Stimulated activated CD8-positive, alpha-beta memory T cell treated with anti-CD3 and anti-CD28 coated beads, Interleukin-7, amount 100 ng/mL, for 48 hours (primary cell): Measurements from ENCODE around the gene RAB3B.
"Not testable (repeated sequence)": the region's sequence is repeated elsewhere in the genome, so short reads cannot be mapped to it uniquely, and the experiment has no call there.

ENCODE experiments used
- DNase-seq, 2 donors: peaks; one replicate each; pipeline ENCODE4 v3.0.0-alpha.2; 2020; ENCODE audit warnings: low read depth in 1 of 2; ENCODE audit errors: extremely low read depth in 1 of 2

The RAB3B gene

DNA sequence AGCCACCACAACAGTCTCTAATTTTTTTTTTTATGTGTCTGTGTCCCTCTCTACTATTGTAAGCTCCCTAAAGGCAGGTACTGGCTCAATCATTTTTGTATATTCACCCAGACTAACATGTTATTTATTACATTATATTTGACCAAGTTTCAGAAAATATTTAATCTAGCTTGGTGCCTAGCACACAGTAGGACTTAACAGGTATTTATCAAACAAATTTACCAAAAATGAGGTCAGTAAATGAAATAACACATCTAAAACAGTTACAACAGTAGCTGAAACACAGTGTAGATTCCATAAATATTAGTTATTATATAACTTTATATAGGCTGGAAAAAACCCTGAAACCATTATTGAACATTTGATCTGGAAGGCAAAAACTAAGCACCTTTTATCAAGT, 114.7 kb downstream of the RAB3B start:
- no peak for DNase-seq

DNA sequence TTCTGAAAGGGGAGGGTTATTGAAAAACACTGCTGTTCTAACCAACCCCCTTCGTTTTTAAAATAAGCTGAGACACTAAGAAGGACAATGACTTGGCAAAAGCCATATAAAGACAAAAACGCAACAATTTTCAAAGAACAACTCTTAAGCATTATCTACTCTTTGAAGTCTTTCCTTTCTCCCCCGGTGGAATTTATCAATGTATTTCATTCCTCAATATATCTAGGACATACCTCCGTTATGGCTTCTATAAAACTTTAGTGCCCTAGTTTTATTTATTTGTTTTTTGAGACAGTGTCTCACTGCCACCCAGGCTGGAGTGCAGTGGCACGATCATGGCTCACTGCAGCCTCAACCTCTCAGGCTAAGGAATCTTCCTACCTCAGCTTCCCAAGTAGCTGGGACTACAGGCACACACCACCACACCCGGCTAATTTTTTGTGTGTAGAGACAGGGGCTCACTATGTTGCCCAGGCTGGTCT, 115.2 kb downstream of the RAB3B start:
- DNase-seq, result no peak

DNA sequence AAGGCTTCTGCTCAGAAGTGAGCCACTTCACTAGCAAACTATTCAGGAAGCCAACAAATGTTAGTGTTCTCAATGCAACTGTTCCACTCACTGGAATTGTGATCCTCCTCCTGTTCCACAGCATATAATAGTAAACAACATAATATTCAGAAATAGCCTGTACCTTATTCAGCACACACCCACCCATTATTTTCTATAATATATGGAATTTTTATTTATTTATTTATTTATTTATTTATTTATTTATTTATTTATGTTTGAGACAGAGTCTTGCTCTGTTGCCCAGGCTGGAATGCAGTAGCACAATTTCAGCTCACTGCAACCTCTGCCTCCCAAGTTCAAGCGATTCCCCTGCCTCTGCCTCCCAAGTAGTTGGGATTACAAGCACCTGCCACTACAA, 117.2 kb downstream of the RAB3B start:
- not testable (repeated sequence) for DNase-seq

DNA sequence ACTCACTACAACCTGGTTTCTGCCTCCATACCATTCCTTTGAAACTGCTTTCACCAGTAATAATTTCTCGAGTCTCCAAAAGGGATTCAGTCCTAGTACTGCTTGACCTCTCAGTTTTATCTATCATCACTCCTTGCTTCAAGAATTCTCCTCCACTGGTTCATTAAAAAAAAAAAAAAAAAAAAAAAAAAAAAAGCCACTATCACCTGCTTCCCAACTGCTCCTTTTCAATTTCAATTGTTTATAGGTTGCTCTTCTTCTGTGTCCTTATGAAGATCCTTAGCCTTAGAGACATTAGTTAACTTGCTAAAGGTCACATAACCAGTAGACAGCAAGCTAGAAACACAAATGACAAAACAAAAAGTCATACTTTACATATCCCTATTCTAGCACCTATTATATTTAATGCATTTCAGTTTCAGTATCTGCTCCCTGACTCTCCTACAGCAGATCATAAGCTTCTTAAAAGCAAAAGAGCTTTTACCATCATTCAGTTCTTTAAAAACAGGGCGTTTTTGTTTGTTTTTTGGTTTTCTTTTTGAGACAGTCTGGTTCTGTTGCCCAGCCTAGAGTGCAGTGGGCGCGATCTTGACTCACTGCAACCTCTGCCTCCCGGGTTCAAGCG, 119.0 kb downstream of the RAB3B start:
- no peak for DNase-seq

DNA sequence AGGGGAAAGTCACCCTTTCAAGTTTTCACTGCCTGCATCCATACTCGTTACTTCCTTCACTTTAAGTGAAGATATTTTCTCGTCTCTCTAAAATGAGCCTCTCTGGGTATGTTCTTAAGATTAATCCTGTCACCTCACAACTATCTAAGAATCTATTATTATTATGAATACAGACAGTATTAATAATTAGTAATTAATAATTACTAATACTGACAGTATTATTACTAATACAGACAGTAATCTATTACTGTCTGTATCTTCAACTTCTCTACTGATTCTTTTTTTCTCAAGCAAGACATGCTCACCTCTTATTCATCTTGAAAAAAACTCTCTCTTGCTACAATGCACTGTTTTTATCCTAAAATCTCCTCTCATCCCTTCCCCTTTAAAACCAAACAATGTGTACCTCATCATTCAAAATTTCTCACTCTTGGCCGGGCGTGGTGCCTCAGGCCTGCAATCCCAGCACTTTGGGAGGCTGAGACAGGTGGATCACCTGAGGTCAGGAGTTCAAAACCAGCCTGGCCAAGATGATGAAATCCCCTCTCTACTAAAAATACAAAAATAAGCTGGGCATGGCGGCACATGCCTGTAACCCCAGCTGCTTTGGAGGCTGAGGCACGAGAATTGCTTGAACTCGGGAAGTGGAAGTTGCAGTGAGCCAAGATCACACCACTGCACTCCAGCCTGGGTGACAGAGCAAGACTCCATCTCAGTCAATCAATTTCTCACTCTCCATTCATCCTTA, 119.7 kb downstream of the RAB3B start:
- DNase-seq, result no peak

DNA sequence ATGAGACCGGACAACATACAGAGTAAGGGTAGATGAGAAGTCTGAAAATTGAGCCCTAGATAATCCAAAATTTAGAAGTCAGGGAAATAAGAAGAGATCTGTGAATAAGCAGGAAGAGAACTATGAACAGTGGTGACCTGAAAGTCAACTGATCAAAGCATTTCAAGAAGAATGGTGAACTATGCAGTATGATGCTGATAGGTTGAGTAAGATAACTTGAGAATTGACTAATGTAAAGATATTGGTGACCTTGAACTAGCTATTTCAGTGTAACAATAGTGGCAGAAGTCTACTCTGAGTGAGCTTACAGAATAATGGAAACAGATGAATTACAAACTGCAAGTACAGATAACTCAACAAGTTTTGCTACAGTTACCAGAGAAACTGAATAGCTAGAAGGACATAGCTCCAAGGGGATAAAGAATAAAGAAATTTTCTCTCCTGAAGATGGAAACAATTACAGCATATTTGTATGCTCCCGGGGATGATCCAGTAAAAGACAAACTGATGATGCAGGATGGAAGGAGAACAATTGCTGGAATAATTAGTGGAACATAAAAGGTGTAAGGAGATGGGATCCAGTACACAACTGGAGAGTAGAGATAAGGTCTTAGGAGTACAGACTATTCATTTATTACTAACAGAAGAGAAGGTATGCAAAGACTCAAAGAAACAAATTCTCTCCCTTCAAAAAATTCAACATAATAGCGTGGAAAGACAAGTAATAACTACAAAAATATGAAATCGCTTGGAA, 122.8 kb downstream of the RAB3B start:
- no peak for DNase-seq

DNA sequence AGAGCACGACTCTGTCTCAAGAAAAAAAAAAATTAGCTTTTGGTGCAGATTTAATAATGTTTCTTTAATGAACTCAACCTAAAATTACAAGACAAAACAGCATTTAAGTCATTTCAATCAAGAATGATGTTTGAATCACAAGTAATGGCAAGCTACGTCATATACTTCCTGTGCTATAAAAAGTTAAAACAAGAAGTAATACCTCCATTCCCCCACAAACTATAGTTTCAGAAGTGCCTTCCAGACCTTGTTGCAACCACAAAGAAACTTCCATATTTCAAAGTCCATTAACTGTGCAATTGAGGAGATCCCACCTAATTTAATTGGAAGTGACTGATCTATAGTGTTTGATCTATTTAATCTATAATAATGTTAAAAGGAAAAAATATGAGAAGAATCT, 127.1 kb downstream of the RAB3B start:
- DNase-seq, result no peak

DNA sequence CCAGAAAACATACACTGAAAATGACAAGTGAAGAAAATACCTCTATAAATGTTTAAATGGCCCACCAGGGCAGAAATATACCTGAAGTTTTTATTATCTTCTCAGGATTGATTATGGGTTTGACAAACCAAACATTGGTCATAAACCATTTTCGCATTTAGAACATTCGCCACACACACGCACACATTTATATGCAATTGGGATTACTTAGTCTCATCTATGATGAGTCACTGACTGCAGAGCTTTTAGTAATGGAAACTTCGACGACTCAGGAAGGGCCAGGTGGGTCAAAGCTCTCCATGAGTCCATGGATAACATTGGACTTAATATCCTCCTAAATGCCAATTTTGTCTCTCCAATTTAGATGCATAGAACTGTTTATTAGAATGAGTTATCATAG, 128.8 kb downstream of the RAB3B start:
- no peak for DNase-seq

DNA sequence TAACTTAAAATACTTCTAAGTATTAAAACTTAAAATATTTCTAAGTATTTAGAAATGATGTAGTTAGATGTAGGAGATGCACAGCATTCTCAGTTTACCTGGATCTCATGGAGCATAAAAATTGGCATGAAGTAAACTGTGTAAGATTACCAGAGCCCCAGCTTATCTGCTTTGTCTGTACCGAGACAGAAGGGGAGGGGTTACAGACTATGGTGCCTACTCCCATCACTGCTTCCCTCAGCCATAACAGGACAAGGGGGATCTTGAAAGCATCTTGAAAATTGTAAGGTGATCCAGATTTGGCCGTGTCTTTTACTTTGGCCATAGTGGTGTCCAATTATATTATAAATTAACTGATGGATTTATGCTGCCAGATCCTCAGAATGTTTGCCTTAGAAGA, 130.8 kb downstream of the RAB3B start:
- no peak for DNase-seq

DNA sequence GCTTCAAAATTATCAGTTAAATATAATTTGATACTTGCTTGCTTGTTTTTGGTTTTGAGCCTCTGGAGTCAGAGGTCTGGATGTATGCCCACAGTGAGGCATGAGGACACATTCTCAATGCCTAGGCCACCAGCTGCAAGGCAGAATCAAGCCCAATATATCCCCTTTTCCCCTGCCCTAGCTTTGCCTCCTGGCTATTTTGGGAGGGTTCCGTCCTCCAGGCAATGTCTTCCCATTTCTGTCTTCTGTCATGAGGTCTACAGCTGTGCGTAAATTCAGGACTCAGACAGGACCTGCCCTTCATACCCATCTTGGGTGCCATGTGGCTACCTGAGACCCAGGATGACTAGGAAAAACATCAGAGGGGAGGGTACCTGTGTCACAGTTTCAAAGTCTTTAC, 131.2 kb downstream of the RAB3B start:
- DNase-seq, result no peak

DNA sequence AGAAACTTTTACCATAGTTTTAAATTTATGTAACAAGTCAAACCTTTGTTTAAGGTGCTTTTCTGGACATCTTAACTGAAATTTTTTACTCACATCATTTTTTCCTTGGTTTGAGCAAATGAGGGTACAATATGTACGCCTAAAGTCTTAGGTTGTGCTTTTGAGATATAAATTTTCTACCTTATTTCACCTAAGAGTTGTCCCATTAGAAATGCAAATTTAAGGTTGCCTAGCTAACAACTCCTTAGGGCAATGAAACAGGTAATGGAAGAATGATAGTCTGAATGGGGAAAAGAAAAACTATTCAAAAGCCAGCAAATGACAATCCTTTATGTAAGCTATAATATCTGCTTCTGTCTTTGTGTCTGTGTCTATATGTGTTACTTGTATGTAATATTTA, 131.6 kb downstream of the RAB3B start:
- no peak for DNase-seq
